NCI-H748 treated with DMSO at 0.1 percent for 48 hours (cell line): ENCODE results near the gene FAM53A.
"Not testable (repeated sequence)": the region's sequence is repeated elsewhere in the genome, so short reads cannot be mapped to it uniquely, and the experiment has no call there.

Source experiments
- DNase-seq: peaks from one replicate; lab custom pipeline; 2025; lab: John Stamatoyannopoulos, UW

FAM53A gene

GRCh38 chr4:1716065-1716945 is 32.2 kb upstream of the FAM53A start:
- DNase-seq, result no peak

- no peak for DNase-seq
These were observed 31.1 kb upstream of the FAM53A start for GRCh38 chr4:1715002-1715758.

GRCh38 chr4:1714303-1715001 is 30.3 kb upstream of the FAM53A start:
- no peak for DNase-seq

- no peak for DNase-seq
These were observed 29.1 kb upstream of the FAM53A start for GRCh38 chr4:1713003-1713851.

GRCh38 chr4:1712216-1713002 is 28.3 kb upstream of the FAM53A start, which contains the start of gene SLBP:
Gene SLBP, minus strand, starts transcription at chr4:1712319. Its CDS starts 131 bp downstream, at chr4:1712188.
- peak; percentile 40 for DNase-seq

GRCh38 chr4:1711571-1712215 is 27.6 kb upstream of the FAM53A start:
- no peak for DNase-seq

- DNase-seq, result no peak
These were observed 27.0 kb upstream of the FAM53A start for GRCh38 chr4:1711055-1711570.

- DNase-seq, result no peak
These were observed 24.5 kb upstream of the FAM53A start for GRCh38 chr4:1708581-1708980.

GRCh38 chr4:1706358-1706757 is 22.2 kb upstream of the FAM53A start:
- no peak for DNase-seq

GRCh38 chr4:1705732-1706131 is 21.6 kb upstream of the FAM53A start:
- no peak for DNase-seq

GRCh38 chr4:1703867-1704266 is 19.8 kb upstream of the FAM53A start:
- DNase-seq, result no peak

GRCh38 chr4:1701671-1702070 is 17.6 kb upstream of the FAM53A start:
- DNase-seq, result not testable (repeated sequence)

- DNase-seq, result no peak
These were observed 11.8 kb upstream of the FAM53A start for GRCh38 chr4:1695913-1696312.

GRCh38 chr4:1693131-1693896 is 9.2 kb upstream of the FAM53A start:
- DNase-seq, result peak; percentile 6

GRCh38 chr4:1691737-1692373 is 7.7 kb upstream of the FAM53A start:
- DNase-seq, result no peak

GRCh38 chr4:1690698-1691097 is 6.6 kb upstream of the FAM53A start:
- no peak for DNase-seq

- DNase-seq, result no peak
These were observed 2.4 kb upstream of the FAM53A start for GRCh38 chr4:1686440-1687036.
